Lower leg skin (tissue), 4 donors: ENCODE results near the gene PPP1R12A. TPM values are rescaled to one million over a fixed set of nuclear protein-coding genes. Genes with fewer than 3 reads are reported as not detected.
"Not testable (repeated sequence)": the region's sequence is repeated elsewhere in the genome, so short reads cannot be mapped to it uniquely, and the experiment has no call there.

Source experiments
- DNase-seq, 2 donors: peaks; one replicate each; pipeline ENCODE4 v3.0.0-alpha.2; 2019; ENCODE audit warnings: low spot score in 2 of 2
- H3K4me3 ChIP-seq: fragments of 200-600 bp; sonication (generic); 2 replicates; pipeline ENCODE4 v1.5.1; 2017; ENCODE audit warnings: mild to moderate bottlenecking, low read depth; ENCODE audit not compliant: poor library complexity, severe bottlenecking
- POLR2A ChIP-seq, 2 donors: fragments of 450-650 bp; IDR thresholded peaks; one replicate each; pipeline ENCODE4 v1.6.1; 2016 to 2017; ENCODE audit warnings: antibody characterized with exemption in 2 of 2, mild to moderate bottlenecking in 1 of 2, moderate library complexity in 1 of 2
- WGBS, 2 donors: methylation state at CpG; one replicate each; pipeline ENCODE4 v1.1.5; 2018; 5-methylcytosine and 5-hydroxymethylcytosine counted together
- intact Hi-C: fragments of 100-400 bp; cut with DNase I; formaldehyde crosslinking; loops from one replicate; pipeline ENCODE4 v1.15.0; 2023; ENCODE audit warnings: low total_unique reads
- total RNA-seq, 4 donors: library from RNA; depleted of rRNA; stranded (reverse); fragments of >200 nt; gene quantifications; one replicate each; pipeline ENCODE4 v1.1.0, GENCODE V29; 2016
- TF ChIP-seq, protein P1 (sequence below), 3 donors: fragments of 450-650 bp; IDR thresholded peaks; one replicate each; pipeline ENCODE4 v1.5.1; 2016; ENCODE audit warnings: antibody characterized with exemption in 3 of 3, mild to moderate bottlenecking in 3 of 3, moderate library complexity in 2 of 3

PPP1R12A gene
- 10 to 100 TPM; 47.6 to 64.1 (median 56.6) TPM for total RNA-seq

DNA sequence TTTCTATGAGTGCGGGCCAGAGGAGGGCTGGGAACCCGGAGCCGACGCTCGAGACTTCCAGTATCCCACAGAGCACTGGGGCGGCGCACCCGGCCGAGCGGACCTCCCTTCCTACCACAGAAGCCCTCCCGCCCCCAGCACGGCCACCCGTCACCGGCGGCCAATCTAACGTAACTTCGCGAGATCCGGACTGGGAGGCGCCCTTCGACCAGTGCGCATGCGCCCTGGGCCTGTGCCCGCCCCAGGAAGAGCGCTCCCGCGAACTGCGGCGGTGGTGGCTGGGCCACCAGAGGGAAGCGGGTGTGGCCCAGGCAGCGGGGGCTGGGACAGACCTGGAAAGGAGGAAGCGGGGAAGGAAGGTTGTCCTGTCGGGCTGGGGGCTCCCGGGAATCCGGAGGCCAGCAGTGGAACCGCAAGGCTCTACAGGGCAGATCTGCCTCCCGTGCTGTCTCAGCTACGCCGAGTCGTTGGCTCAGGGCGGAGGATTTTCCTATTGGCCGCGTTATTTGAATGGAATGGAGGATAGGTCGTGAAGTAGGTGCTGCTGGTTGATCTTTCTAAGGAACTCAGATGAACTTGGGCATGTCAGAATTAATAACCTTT, at the start of gene PPP1R12A:
TSS of gene PPP1R12A (minus strand) at position 77 of the 603 bp plus-strand sequence. CDS start 166 bp downstream, outside the sequence.
- DNase-seq = peak; percentile 94 to 99
- peak in 1 of 2 donors; percentile 75 for TF ChIP-seq POLR2A (IDR thresholded peaks at IDR 0.05)
- TF ChIP-seq, protein P1, sequence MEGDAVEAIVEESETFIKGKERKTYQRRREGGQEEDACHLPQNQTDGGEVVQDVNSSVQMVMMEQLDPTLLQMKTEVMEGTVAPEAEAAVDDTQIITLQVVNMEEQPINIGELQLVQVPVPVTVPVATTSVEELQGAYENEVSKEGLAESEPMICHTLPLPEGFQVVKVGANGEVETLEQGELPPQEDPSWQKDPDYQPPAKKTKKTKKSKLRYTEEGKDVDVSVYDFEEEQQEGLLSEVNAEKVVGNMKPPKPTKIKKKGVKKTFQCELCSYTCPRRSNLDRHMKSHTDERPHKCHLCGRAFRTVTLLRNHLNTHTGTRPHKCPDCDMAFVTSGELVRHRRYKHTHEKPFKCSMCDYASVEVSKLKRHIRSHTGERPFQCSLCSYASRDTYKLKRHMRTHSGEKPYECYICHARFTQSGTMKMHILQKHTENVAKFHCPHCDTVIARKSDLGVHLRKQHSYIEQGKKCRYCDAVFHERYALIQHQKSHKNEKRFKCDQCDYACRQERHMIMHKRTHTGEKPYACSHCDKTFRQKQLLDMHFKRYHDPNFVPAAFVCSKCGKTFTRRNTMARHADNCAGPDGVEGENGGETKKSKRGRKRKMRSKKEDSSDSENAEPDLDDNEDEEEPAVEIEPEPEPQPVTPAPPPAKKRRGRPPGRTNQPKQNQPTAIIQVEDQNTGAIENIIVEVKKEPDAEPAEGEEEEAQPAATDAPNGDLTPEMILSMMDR (IDR thresholded peaks at IDR 0.05) = no peak
- intact Hi-C loops = no loop called here
- H3K4me3 ChIP-seq = peak within 1 kb of the TSS; percentile 76
- 0% methylated on average over 23 to 32 of the region's 44 CpGs for WGBS, 2 donors

DNA sequence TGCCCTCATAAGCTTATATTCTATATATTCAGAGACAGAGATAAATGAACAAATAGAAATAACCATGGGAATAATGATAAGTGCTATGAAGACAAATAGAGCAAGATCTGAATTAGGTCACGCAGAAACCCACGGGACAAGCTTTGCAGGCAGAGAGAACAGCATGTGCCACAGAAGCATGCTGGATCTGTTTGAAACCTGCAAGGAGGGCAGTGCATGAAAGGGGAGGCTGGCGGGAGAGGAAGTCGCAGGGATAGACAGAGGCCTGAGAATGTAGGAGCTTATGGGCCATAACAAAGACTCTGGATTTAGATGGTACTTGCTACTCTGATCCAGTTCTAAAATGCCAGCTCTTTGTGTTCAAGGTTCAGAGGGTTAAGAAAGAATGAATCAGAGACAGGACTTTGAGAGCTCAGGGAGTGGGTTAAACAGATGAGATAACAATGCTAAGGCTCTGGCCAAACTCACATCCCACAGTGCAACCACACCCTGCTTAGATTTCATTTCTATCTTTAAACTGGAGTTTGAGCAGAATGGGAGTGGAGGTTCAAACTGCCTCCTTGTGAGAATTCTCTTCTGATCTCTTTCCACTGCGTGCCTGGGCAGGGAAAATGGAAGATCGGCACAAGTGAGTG, 49.2 kb upstream of the PPP1R12A start:
- 44 to 52% methylated on average over 6 of the region's 6 CpGs for WGBS, 2 donors
- DNase-seq = no peak
- TF ChIP-seq, protein P1 (IDR thresholded peaks at IDR 0.05) = no peak
- TF ChIP-seq POLR2A (IDR thresholded peaks at IDR 0.05) = no peak
- intact Hi-C loops = no loop called here
- H3K4me3 ChIP-seq = no peak overlapping the region

DNA sequence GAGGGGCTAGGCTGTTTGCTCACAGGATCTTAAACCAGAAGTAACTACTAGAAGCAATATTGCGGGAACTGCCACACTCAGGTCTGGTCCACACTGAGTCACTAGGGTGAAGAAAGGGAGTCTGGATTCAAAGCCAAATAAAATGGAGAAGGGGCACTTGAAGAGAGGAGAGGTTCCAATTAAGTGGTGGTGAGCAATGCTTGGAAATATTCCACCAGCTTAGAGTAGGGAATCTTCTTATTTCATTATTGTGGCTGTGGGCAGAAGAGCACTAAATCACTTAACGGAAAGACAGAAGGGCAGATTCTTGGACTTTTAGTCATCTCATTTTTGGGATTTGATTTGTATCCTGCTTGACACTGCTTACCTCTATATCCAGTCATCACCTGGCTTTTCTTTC, 48.6 kb upstream of the PPP1R12A start:
- intact Hi-C loops = no loop called here
- TF ChIP-seq, protein P1 (IDR thresholded peaks at IDR 0.05) = no peak
- no peak for TF ChIP-seq POLR2A (IDR thresholded peaks at IDR 0.05)
- DNase-seq = no peak
- 45 to 58% methylated on average over 2 of the region's 2 CpGs for WGBS, 2 donors
- no peak overlapping the region for H3K4me3 ChIP-seq

DNA sequence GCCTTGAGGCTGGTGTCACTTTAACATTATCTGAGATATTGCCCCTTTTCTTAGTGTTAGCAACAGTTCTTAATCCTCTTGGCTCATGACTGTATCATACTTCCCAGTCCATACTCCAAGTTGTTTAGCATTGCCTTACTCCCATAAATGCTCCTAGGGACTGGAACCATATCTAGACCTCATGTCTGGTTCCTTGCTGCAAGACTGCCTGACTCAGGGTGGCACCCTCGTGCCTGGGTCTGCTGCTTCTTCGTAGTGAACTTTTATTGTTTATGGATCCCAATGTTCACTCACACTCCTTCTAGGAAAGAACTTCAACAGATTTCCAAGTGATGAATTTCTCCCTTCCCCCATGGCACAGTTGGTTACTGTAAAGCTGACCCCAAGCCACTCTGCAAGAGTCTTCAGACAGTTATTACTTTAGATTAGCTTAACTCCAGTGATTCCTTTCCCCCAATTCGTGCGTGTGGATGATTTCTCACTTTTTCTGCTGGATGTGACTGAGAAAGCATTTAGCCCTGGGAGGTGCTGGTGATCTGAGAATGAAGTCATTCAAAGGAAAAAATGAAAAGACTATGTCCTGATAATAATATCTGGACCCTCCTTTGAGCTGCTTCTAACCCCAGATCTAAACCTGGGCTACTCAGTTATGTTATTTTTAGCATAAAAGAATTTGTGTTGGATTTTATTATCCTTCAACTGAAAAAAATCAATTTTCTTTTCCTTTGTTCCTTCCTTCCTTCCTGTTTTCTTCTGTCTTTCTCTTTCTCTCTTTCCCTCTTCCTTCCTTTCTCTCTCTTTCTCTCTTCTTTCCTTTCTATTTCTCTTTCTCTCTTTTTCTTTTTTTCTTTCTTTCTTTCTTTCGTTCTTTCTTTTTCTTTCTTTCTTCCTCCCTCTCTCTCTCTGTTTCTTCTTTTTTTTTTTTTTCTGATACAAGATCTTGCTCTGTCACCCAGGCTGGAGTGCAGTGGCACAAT, 47.5 kb upstream of the PPP1R12A start:
- TF ChIP-seq POLR2A (IDR thresholded peaks at IDR 0.05) = no peak
- TF ChIP-seq, protein P1 (IDR thresholded peaks at IDR 0.05) = no peak
- no peak overlapping the region for H3K4me3 ChIP-seq
- intact Hi-C loops = no loop called here
- 62 to 70% methylated on average over 5 of the region's 5 CpGs for WGBS, 2 donors
- no peak for DNase-seq

DNA sequence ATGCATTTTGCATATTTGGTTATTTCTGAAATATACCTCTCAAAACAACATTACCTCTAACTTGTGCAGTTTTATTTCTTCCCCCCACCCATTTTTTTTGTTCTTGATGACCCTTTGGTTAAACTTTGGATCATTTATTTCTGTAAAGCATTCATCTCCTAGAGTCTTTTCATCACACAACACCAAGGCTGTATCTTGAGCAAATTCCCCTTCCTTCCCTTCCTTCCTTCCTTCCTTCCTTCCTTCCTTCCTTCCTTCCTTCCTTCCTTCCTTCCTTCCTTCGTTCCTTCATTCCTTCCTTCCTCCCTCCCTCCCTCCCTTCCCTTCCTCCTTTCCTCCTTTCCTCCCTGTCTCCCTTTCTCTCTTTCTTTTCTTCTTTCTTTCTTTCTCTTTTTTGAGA, 43.8 kb upstream of the PPP1R12A start:
- 78 to 81% methylated on average over 1 of the region's 1 CpG for WGBS, 2 donors
- intact Hi-C loops = no loop called here
- TF ChIP-seq POLR2A (IDR thresholded peaks at IDR 0.05) = no peak
- TF ChIP-seq, protein P1 (IDR thresholded peaks at IDR 0.05) = no peak

DNA sequence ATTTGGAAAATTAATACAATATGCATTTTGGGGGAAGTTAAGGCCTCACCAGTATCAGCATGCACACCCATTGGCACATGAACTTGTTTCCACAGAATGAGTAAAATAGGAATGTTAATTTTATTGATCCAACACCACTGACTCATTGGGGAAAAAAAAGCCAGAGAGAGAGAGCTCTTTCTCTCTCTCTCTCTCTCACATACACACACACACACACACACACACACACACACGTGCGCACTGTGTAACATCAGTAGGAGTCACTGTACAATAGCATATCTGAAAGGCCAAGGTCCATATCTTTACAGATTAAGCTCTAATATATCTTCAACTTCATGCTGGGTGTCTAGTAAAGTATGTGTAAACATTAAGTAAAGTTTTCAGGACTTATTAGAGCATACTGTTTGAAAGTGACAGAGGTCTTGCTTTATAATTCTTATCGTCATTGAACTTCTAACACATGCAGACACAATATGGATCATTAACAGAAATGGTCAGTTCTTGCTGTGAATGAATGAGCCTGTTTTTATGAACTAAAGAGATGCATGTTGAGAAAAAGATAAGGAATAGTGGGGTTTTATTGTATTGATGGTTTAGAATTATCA, 43.1 kb upstream of the PPP1R12A start:
- 57 to 61% methylated on average over 3 of the region's 3 CpGs for WGBS, 2 donors
- H3K4me3 ChIP-seq, intact Hi-C loops, DNase-seq: not testable (repeated sequence)

More for the DNA sequence above, 43.8 kb upstream of the PPP1R12A start:
- no peak for DNase-seq
- H3K4me3 ChIP-seq = no peak overlapping the region
